OCI-LY7 (cell line): ENCODE data around the gene NQO2. TPM values are rescaled to one million over a fixed set of nuclear protein-coding genes. Genes with fewer than 3 reads are reported as not detected.

ENCODE experiments used
- BruUV-seq: library from RNA; stranded (reverse); fragments of 400-500 nt; replicated peaks from 2 replicates; lab custom pipeline; 2021; lab: Mats Ljungman, UMichigan
- CTCF ChIA-PET: fragments of 300-600 bp; sonication (Branson Sonifier 250); formaldehyde crosslinking; loops from one replicate; lab custom pipeline; 2022; ENCODE audit warnings: antibody characterized with exemption; ENCODE audit not compliant: unreplicated experiment; lab: Charles Lee
- POLR2A ChIA-PET: fragments of 300-600 bp; sonication (Branson Sonifier 250); formaldehyde crosslinking; loops from one replicate; lab custom pipeline; 2022; ENCODE audit warnings: antibody characterized with exemption; lab: Charles Lee
- DNase-seq: peaks from one replicate; pipeline ENCODE4 v3.0.0-alpha.2; 2015; ENCODE audit warnings: low spot score
- H2AFZ ChIP-seq: fragments of 200-600 bp; sonication (generic), shearing (Covaris generic); 2 replicates; pipeline ENCODE4 v1.6.1; 2014; ENCODE audit warnings: mild to moderate bottlenecking, antibody characterized with exemption, low read length, moderate library complexity
- H3K27ac ChIP-seq: fragments of 200-600 bp; sonication (generic); 2 replicates; pipeline ENCODE4 v1.5.1; 2014; ENCODE audit warnings: mixed run types, low read depth, mild to moderate bottlenecking, moderate library complexity, low read length, inconsistent platforms; ENCODE audit not compliant: poor library complexity, severe bottlenecking
- H3K36me3 ChIP-seq: fragments of 200-600 bp; sonication (generic); 2 replicates; pipeline ENCODE4 v1.6.1; 2014; ENCODE audit warnings: mild to moderate bottlenecking, antibody characterized with exemption, low read length, moderate library complexity, mixed read lengths; ENCODE audit not compliant: insufficient read depth
- H3K4me1 ChIP-seq: fragments of 200-600 bp; sonication (generic); 2 replicates; pipeline ENCODE4 v1.5.1; 2014; ENCODE audit warnings: mild to moderate bottlenecking, low read length; ENCODE audit not compliant: insufficient read depth, poor library complexity, severe bottlenecking
- H3K4me2 ChIP-seq: fragments of 200-600 bp; sonication (generic); 2 replicates; pipeline ENCODE4 v1.6.1; 2014; ENCODE audit warnings: mild to moderate bottlenecking, low read length
- H3K4me3 ChIP-seq: fragments of 200-600 bp; sonication (generic); 2 replicates; pipeline ENCODE4 v1.5.1; 2014; ENCODE audit warnings: mild to moderate bottlenecking, low read depth, low read length; ENCODE audit not compliant: poor library complexity, severe bottlenecking
- H3K79me2 ChIP-seq: fragments of 200-600 bp; sonication (generic); 2 replicates; pipeline ENCODE4 v1.6.1; 2016; ENCODE audit warnings: low read depth, mild to moderate bottlenecking, low read length, moderate library complexity, mixed read lengths; ENCODE audit not compliant: insufficient read depth
- H3K9me2 ChIP-seq: fragments of 200-600 bp; sonication (generic); 2 replicates; pipeline ENCODE4 v1.6.1; 2016; ENCODE audit warnings: mild to moderate bottlenecking, low read length, mixed read lengths; ENCODE audit not compliant: insufficient read depth
- H3K9me3 ChIP-seq: fragments of 200-600 bp; sonication (generic); 2 replicates; pipeline ENCODE4 v1.6.1; 2014; ENCODE audit warnings: mild to moderate bottlenecking, mixed run types, low read length, mixed read lengths
- H4K20me1 ChIP-seq: fragments of 200-600 bp; sonication (generic); 2 replicates; pipeline ENCODE4 v1.6.1; 2014; ENCODE audit warnings: mild to moderate bottlenecking, antibody characterized with exemption, low read length, moderate library complexity, mixed read lengths; ENCODE audit not compliant: insufficient read depth
- EZH2phosphoT487 ChIP-seq: fragments of 200-600 bp; sonication (generic); IDR thresholded peaks from 2 replicates; pipeline ENCODE4 v1.6.1; 2018; ENCODE audit warnings: low read depth, borderline replicate concordance, mild to moderate bottlenecking, mixed run types, antibody characterized with exemption, low read length, moderate library complexity, mixed read lengths
- intact Hi-C: fragments of 100-400 bp; cut with micrococcal nuclease; formaldehyde crosslinking; loops from one replicate; pipeline ENCODE4 v1.10.0; 2022; ENCODE audit not compliant: unreplicated experiment
- total RNA-seq, 2 experiments: library from RNA; depleted of rRNA in 1 of 2; stranded (reverse); fragments of >200 nt in 1 of 2; shearing (Covaris generic) in 1 of 2; gene quantifications; 2 replicates each; pipeline ENCODE4 v1.2.3, GENCODE V29; 2014 to 2022
- TF ChIP-seq, protein P1 (sequence below): fragments of 200-600 bp; sonication (generic); conservative IDR thresholded peaks from 2 replicates; pipeline ENCODE4 v1.5.1; 2014; ENCODE audit warnings: mild to moderate bottlenecking, antibody characterized with exemption, low read length, moderate library complexity, mixed read lengths

The NQO2 gene
- total RNA-seq, 2 experiments from 2014 or later, result 8.4 to 9.9 TPM

- H3K27ac ChIP-seq, result no peak overlapping the region
- no peaks in the 10 kb centered on the region for H3K4me1 ChIP-seq
- H3K4me2 ChIP-seq, result no peak overlapping the region
- no TSS peak for BruUV-seq
- H4K20me1 ChIP-seq, result no peaks in the 10 kb centered on the region
- no peak overlapping the region for H3K4me3 ChIP-seq
- H3K9me3 ChIP-seq, result no peaks in the 10 kb centered on the region
- TF ChIP-seq, protein P1, sequence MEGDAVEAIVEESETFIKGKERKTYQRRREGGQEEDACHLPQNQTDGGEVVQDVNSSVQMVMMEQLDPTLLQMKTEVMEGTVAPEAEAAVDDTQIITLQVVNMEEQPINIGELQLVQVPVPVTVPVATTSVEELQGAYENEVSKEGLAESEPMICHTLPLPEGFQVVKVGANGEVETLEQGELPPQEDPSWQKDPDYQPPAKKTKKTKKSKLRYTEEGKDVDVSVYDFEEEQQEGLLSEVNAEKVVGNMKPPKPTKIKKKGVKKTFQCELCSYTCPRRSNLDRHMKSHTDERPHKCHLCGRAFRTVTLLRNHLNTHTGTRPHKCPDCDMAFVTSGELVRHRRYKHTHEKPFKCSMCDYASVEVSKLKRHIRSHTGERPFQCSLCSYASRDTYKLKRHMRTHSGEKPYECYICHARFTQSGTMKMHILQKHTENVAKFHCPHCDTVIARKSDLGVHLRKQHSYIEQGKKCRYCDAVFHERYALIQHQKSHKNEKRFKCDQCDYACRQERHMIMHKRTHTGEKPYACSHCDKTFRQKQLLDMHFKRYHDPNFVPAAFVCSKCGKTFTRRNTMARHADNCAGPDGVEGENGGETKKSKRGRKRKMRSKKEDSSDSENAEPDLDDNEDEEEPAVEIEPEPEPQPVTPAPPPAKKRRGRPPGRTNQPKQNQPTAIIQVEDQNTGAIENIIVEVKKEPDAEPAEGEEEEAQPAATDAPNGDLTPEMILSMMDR, result no peak
- no peak for TF ChIP-seq EZH2phosphoT487
- no peaks in the 10 kb centered on the region for H3K9me2 ChIP-seq
- ChIA-PET CTCF (no interaction called here), POLR2A (interaction anchor here (0.7 kb wide), 1 partner anchor 27 kb away, joined by 3 read pairs; no protein-coding TSS in a partner anchor)
- no peak for DNase-seq
- H3K36me3 ChIP-seq, result no peaks in the 10 kb centered on the region
- H2AFZ ChIP-seq, result no peak overlapping the region
- no peaks in the 10 kb centered on the region for H3K79me2 ChIP-seq
- intact Hi-C loops, result no loop called here
These were observed 37.7 kb upstream of the NQO2 start for GRCh38 chr6:2962004-2962403.

DNA sequence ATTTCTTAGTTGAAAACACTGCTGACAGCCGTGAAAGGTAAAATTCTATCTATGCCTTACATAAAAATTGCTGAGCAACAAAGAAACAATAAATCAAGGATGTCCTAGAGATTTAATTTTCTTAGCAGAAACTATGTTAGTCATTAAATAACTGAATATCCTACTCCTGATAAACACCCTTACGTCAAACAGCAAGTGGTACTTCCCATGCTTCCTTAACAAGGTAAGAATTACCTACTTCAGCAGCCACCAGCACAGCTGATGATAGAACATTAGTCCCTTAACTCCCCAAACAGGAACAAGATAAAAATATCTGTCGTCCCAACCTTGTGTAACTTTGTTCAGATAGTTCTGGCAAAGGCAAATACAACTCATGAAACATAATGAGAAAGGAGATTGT, 37.1 kb upstream of the NQO2 start:
- ChIA-PET POLR2A (interaction anchor here (0.6 to 0.7 kb wide), 2 partner anchors 26 to 37 kb away, joined by 3 read pairs; no protein-coding TSS in a partner anchor), CTCF (no interaction called here)
- no peaks in the 10 kb centered on the region for H3K9me2 ChIP-seq
- H2AFZ ChIP-seq, result no peak overlapping the region
- no peaks in the 10 kb centered on the region for H4K20me1 ChIP-seq
- TF ChIP-seq EZH2phosphoT487, result no peak
- TF ChIP-seq, protein P1, result no peak
- no TSS peak for BruUV-seq
- intact Hi-C loops, result no loop called here
- no peaks in the 10 kb centered on the region for H3K9me3 ChIP-seq
- no peak overlapping the region for H3K27ac ChIP-seq
- no peaks in the 10 kb centered on the region for H3K79me2 ChIP-seq
- H3K4me1 ChIP-seq, result no peaks in the 10 kb centered on the region
- H3K4me2 ChIP-seq, result no peak overlapping the region
- H3K36me3 ChIP-seq, result no peaks in the 10 kb centered on the region
- H3K4me3 ChIP-seq, result no peak overlapping the region
- DNase-seq, result no peak

DNA sequence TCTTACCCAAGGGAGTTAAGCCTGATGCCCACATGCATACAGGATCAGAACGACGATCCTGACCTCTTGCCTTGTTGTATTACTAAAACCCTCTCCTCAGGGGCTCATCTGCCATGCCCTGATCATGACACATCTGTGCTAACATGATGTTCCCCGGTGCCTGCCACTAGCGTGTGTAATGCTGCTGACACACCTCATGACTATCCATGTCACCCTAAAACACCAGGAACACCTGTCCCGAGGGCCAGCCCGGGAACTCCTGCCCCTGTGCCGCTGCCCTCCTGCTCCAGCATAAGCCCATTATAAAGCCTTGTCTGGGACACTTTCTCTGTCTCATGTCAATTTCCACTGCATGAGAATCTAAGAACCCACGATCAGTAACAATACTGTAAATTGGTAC, 35.9 kb upstream of the NQO2 start:
- H3K4me1 ChIP-seq, result no peaks in the 10 kb centered on the region
- no peak overlapping the region for H3K4me3 ChIP-seq
- intact Hi-C loops, result no loop called here
- H3K9me3 ChIP-seq, result no peaks in the 10 kb centered on the region
- no peak overlapping the region for H3K4me2 ChIP-seq
- CTCF ChIA-PET, result no interaction called here
- no TSS peak for BruUV-seq
- H3K9me2 ChIP-seq, result no peaks in the 10 kb centered on the region
- POLR2A ChIA-PET, result no interaction called here
- TF ChIP-seq, protein P1, result no peak
- no peak for TF ChIP-seq EZH2phosphoT487
- H3K27ac ChIP-seq, result no peak overlapping the region
- no peak for DNase-seq
- H2AFZ ChIP-seq, result no peak overlapping the region
- no peaks in the 10 kb centered on the region for H4K20me1 ChIP-seq
- H3K36me3 ChIP-seq, result no peaks in the 10 kb centered on the region
- H3K79me2 ChIP-seq, result no peaks in the 10 kb centered on the region
